ENCODE results near the gene C22orf23.
A peak's percentile ranks its signal among the peaks of the same experiment; 100 is the strongest.

Gene C22orf23

DNA sequence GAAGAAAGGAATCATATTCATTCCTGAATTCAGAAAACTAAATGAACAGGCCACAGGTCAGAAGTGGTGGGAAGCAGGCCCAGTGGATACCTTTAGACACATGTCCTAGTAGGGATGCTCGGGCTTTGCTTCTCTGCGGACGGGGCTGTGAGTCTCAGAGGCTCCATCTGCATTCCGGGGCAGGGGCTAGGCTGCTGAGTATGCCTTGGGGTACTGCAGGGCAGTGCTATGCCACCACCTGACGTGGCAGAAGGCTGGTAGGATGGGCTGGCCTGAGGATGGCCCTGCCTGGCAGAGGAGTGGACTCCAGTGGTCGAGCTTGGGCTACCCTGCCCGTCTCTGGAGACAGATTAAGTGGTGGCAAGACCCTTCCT lies 9.6 kb downstream of the C22orf23 start:
- no peak for DNase-seq (ENCODE audit: low spot score)
- TF ChIP-seq, protein P1, sequence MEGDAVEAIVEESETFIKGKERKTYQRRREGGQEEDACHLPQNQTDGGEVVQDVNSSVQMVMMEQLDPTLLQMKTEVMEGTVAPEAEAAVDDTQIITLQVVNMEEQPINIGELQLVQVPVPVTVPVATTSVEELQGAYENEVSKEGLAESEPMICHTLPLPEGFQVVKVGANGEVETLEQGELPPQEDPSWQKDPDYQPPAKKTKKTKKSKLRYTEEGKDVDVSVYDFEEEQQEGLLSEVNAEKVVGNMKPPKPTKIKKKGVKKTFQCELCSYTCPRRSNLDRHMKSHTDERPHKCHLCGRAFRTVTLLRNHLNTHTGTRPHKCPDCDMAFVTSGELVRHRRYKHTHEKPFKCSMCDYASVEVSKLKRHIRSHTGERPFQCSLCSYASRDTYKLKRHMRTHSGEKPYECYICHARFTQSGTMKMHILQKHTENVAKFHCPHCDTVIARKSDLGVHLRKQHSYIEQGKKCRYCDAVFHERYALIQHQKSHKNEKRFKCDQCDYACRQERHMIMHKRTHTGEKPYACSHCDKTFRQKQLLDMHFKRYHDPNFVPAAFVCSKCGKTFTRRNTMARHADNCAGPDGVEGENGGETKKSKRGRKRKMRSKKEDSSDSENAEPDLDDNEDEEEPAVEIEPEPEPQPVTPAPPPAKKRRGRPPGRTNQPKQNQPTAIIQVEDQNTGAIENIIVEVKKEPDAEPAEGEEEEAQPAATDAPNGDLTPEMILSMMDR (IDR thresholded peaks at IDR 0.05; ENCODE audit: extremely low read depth, missing control alignments): no peak

DNA sequence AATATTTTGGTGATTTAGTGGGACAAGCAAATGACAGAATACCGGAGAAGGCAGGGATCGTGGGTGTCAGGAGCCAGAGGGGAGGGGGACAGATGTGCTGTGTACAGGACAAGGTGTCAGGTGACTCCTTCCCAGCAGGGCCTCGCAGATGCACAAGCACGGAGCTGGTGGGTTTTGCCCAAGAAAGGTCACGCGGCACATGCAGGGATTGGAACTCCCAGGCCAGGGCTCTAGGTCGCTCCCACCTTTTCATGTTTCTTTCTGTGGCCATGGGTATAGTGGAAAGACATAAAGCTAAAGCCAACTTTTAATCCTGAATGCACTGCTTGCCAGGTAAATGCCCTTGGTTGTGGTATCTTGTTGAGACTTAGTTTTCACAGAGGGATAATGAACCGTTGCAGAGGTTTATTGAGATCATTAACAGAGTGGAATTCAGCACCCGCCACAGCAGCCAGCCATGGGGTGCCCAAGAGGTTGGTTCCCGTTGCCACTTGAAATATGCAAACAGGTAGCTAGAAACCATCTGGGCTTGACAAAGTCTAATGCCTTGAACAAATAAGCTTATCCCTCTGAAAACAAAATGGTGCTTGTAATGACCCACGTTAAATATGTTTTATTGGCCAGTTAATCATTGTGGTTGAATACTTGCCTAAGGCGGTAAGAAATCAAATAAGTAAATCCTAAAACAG lies 10.1 kb downstream of the C22orf23 start:
- TF ChIP-seq, protein P1 (IDR thresholded peaks at IDR 0.05; ENCODE audit: extremely low read depth, missing control alignments): no peak
- no peak for DNase-seq (ENCODE audit: low spot score)

DNA sequence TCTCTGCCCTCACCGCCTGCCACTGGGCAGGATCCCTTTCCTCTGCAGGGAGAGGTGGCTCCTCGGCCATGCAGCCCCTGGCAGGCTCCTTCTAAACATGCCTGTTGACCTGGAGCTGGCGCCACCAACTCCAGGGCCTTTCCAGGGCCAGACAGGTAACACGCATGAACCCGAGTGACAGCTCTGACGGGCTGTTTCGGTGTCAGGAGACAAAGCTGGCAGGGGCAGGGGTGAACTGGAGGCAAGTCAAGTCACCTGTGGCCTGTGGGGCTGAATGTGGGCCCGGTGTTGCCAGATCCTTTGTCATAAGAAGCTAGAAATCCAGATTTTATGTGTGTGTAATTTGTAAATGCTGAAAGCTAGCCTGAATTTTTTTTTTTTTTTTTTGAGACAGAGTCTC lies 11.3 kb downstream of the C22orf23 start:
- TF ChIP-seq, protein P1 (IDR thresholded peaks at IDR 0.05; ENCODE audit: extremely low read depth, missing control alignments): no peak

DNA sequence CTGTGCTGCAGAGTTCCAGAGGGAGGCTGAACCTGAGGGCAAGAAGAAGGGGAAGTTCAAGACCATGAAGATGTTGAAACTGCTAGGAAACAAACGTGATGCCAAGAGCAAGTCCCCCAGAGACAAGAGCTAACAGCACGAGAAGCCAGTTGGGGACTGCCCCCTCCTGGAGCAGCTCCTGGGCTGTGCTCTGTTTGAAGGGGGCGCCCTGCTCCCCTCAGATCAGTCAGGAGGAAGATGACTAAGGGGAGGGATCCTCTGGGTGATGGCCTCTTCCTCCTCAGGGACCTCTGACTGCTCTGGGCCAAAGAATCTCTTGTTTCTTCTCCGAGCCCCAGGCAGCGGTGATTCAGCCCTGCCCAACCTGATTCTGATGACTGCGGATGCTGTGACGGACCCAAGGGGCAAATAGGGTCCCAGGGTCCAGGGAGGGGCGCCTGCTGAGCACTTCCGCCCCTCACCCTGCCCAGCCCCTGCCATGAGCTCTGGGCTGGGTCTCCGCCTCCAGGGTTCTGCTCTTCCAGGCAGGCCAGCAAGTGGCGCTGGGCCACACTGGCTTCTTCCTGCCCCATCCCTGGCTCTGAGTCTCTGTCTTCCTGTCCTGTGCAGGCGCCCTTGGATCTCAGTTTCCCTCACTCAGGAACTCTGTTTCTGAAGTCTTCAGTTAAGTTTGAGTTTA lies 12.6 kb downstream of the C22orf23 start:
- TF ChIP-seq, protein P1 (IDR thresholded peaks at IDR 0.05; ENCODE audit: extremely low read depth, missing control alignments): no peak
- no peak for DNase-seq (ENCODE audit: low spot score)

More for the DNA sequence above, 11.3 kb downstream of the C22orf23 start:
- DNase-seq (ENCODE audit: low spot score): no peak

DNA sequence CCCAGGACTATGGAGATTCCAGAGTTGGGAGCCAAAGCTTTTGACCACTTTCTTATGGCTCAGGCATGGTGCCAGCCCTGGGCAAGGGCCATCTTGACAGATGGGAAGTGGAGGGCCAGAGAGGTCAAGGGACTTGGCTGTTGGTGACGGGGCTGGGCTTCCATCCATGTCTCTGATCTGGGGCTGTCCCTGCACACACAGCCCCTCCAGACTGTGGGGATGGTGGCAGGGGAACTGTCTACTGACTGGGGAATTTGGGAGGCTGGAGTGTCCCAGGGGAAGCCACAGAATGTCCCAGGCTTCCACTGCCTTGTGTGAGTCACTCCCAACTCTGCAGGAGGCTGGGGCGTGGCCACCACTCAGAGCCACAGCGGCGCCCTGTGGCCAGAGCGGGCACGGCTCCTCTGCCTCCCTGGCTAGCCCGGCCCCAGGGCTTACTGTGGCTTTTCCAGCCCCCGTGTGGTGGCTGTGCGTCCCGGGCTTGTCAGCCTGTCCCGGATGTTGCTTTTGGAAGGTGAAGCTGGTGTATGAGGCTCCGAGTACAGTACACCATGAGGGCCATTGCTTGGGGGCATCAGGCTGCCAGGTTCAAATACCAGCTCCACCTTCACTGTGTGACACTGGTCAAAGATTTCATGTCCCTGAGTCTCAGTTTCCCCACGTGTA lies 19.6 kb downstream of the C22orf23 start:
- TF ChIP-seq, protein P1 (IDR thresholded peaks at IDR 0.05; ENCODE audit: extremely low read depth, missing control alignments): peak; percentile 98
- DNase-seq (ENCODE audit: low spot score): peak; percentile 91

DNA sequence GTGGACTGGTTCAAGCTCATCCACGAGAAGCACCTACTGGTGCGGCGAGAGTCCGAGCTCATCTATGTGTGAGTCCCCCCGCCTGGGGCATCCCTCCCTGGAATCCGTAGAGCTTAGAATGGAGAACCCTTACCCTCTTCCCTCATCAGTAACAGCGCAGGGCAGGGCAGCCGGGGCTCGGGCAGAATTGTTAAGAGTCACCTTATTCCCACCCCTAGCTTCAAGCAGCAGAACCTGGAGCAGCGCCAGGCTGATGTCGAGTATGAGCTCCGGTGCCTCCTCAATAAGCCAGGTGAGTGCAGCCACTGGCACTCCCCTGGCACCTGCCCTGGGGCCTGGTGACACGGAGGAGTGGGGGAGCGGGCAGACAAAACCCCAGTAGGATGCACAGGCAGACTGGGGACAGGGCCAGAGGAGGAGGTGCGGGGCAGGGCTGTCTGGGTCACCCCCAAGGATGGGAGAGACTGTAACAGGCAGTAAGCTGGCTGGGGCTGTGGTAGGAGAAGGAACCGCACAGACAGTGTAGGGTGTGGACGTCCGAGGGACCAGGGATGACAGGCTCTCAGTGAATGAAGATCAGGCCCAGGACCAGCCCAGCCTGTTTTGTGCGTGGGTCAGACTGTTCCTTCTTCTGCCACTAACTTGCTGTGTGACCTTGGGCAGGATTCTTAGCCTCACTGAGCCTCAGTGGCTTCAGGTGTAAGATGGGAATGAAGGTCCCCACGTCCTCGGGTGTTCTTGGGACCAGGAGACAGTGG lies 20.4 kb downstream of the C22orf23 start:
- TF ChIP-seq, protein P1 (IDR thresholded peaks at IDR 0.05; ENCODE audit: extremely low read depth, missing control alignments): no peak
- no peak for DNase-seq (ENCODE audit: low spot score)
